ENCODE results near the gene PTH2.

DNA sequence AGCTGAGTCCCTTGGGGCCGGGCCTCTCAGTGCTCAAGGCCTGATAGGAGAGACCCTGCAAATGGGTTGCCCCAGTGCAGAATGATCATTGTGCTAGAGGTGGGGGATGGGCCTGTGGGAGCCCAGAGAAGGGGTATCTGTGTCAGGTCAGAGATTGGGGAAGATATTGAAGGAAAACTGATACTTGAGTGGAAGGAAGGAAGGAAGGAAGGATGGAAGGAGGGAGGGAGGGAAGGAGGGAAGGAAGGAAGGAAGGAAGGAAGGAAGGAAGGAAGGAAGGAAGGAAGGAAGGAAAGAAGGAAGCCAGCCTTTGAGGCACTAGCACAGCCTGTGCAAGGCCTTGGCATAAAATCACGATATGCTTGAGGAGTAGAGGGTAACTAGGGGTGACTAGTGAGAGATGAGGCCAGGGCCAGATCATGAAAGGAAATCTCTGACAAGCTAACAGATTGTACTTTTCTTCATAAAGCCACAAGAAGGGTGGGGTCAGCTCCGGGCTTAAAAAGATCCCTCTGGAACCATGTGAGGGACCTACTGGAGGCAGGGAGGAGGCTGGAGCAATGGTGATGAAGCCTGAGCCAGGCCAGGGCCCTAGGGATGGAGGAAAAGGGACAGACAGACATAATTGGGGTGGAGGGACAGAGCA is 11.4 kb downstream of the PTH2 start:
- TF ChIP-seq, protein P1, sequence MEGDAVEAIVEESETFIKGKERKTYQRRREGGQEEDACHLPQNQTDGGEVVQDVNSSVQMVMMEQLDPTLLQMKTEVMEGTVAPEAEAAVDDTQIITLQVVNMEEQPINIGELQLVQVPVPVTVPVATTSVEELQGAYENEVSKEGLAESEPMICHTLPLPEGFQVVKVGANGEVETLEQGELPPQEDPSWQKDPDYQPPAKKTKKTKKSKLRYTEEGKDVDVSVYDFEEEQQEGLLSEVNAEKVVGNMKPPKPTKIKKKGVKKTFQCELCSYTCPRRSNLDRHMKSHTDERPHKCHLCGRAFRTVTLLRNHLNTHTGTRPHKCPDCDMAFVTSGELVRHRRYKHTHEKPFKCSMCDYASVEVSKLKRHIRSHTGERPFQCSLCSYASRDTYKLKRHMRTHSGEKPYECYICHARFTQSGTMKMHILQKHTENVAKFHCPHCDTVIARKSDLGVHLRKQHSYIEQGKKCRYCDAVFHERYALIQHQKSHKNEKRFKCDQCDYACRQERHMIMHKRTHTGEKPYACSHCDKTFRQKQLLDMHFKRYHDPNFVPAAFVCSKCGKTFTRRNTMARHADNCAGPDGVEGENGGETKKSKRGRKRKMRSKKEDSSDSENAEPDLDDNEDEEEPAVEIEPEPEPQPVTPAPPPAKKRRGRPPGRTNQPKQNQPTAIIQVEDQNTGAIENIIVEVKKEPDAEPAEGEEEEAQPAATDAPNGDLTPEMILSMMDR (IDR thresholded peaks at IDR 0.05; ENCODE audit: insufficient read depth, low read depth, low read length), result no peak
- no peak for TF ChIP-seq EZH2 (IDR thresholded peaks at IDR 0.05; ENCODE audit: insufficient read depth, low read length)
